ENCODE results near the gene CAAP1.
"Not testable (repeated sequence)": the region's sequence is repeated elsewhere in the genome, so short reads cannot be mapped to it uniquely, and the experiment has no call there.

CAAP1 gene

GRCh38 chr9:26856413-26857032 lies 36.1 kb downstream of the CAAP1 start:
- peak; percentile 59 for TF ChIP-seq CTCF (IDR thresholded peaks at IDR 0.05; ENCODE audit: low read depth, low read length)
- no peak overlapping the region for H3K4me3 ChIP-seq (ENCODE audit: low read depth, low read length)
- peak; percentile 54 for DNase-seq (ENCODE audit: low read depth, low spot score)
- in situ Hi-C loops (cut with HindIII; ENCODE audit: low sequenced_read_pairs) = no loop called here

- in situ Hi-C loops (cut with HindIII; ENCODE audit: low sequenced_read_pairs) = no loop called here
- no peak for DNase-seq (ENCODE audit: low read depth, low spot score)
- TF ChIP-seq CTCF (IDR thresholded peaks at IDR 0.05; ENCODE audit: low read depth, low read length) = no peak
- no peak overlapping the region for H3K4me3 ChIP-seq (ENCODE audit: low read depth, low read length)
Measured at GRCh38 chr9:26850995-26851394, 41.6 kb downstream of the CAAP1 start.

GRCh38 chr9:26833792-26834191 lies 58.8 kb downstream of the CAAP1 start:
- in situ Hi-C loops (cut with HindIII; ENCODE audit: low sequenced_read_pairs) = no loop called here
- no peak for DNase-seq (ENCODE audit: low read depth, low spot score)
- TF ChIP-seq CTCF (IDR thresholded peaks at IDR 0.05; ENCODE audit: low read depth, low read length) = no peak
- no peak overlapping the region for H3K4me3 ChIP-seq (ENCODE audit: low read depth, low read length)

DNA sequence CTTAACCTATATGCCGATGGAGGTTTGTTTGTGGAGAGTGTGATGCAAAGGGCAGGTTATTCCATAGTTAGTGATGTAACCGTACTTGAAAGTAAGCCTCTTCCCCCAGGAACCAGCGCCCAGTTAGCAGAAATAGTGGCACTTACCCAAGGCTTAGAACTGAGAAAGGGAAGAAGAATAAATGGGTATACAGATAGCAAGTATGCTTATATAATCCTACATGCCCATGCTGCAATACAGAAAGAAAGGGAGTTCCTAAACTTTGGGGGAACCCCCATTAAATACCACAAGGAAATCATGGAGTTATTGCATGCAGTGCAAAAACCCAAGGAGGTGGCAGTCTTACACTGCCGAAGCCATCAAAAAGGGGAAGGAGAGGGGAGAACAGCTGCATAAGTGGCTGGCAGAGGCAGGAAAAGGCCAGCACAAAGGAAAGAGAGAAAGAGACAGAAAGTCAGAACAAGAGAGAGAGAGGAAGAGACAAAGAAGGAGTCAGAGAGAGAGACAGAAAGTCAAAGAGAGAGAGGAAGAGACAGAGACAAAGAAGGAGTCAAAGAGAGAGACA lies 64.1 kb downstream of the CAAP1 start:
- in situ Hi-C loops (cut with HindIII; ENCODE audit: low sequenced_read_pairs); DNase-seq (ENCODE audit: low read depth, low spot score); H3K4me3 ChIP-seq (ENCODE audit: low read depth, low read length): not testable (repeated sequence)

GRCh38 chr9:26814799-26815198 lies 77.8 kb downstream of the CAAP1 start:
- H3K4me3 ChIP-seq (ENCODE audit: low read depth, low read length) = no peak overlapping the region
- in situ Hi-C loops (cut with HindIII; ENCODE audit: low sequenced_read_pairs) = no loop called here
- TF ChIP-seq CTCF (IDR thresholded peaks at IDR 0.05; ENCODE audit: low read depth, low read length) = no peak
- no peak for DNase-seq (ENCODE audit: low read depth, low spot score)

DNA sequence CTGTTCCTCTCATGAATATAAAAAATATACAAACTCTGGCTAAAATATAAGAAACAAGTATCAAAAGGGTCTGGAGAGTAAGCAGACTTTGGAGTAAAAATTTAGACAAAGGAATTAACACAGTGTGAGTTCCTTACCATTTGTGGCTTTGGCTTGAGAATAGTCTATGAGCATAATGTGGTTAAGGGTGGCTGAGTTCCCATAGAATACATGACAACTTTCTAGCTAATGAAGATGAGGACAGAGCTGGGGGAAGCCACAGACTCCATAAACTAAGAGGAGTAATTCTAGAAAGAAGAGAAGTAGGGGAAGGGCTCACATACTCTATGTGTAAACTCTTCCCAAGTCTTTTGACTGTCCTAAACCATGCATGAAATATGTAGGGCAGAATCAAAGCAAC lies 79.4 kb downstream of the CAAP1 start:
- no peak overlapping the region for H3K4me3 ChIP-seq (ENCODE audit: low read depth, low read length)
- peak; percentile 50 for DNase-seq (ENCODE audit: low read depth, low spot score)
- TF ChIP-seq CTCF (IDR thresholded peaks at IDR 0.05; ENCODE audit: low read depth, low read length) = no peak
- in situ Hi-C loops (cut with HindIII; ENCODE audit: low sequenced_read_pairs) = no loop called here

DNA sequence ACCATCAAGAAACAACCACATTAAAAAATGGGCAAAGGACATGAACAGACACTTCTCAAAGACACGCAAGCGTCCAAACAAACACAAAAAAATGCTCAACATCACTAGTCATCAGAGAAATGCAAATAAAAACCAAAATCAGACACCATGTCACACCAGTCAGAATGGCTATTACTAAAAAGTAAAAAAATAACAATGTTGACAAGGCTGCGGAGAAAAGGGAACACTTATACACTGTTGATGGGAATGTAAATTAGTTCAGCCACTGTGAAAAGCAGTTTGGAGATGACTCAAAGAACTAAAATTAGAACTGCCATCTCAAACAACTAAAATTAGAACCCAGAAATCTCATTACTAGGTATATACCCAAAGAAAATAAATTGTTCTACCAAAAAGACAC lies 80.4 kb downstream of the CAAP1 start:
- no peak for DNase-seq (ENCODE audit: low read depth, low spot score)
- no peak overlapping the region for H3K4me3 ChIP-seq (ENCODE audit: low read depth, low read length)
- in situ Hi-C loops (cut with HindIII; ENCODE audit: low sequenced_read_pairs) = no loop called here
- no peak for TF ChIP-seq CTCF (IDR thresholded peaks at IDR 0.05; ENCODE audit: low read depth, low read length)
